ENCODE results near the gene RNF169.

RNF169 gene

GRCh38 chr11:74748211-74749126 lies at the start of gene RNF169:
Gene RNF169 (plus strand): TSS chr11:74748849. CDS start chr11:74748881, 32 bp downstream.
- no peaks in the 10 kb centered on the region for H3K36me3 ChIP-seq (ENCODE audit: insufficient read depth, low read length)
- peak within 1 kb of the TSS; percentile 82 for H3K27ac ChIP-seq (ENCODE audit: low read depth, low read length)
- H3K4me3 ChIP-seq (ENCODE audit: low read depth in 1 of 2, low read length in 2 of 2): peak within 1 kb of the TSS; percentile 79 to 82
- H3K9ac ChIP-seq (ENCODE audit: low read length): peak within 1 kb of the TSS; percentile 77
- no peaks in the 10 kb centered on the region for H3K27me3 ChIP-seq (ENCODE audit: control insufficient read depth in 1 of 2, insufficient read depth in 2 of 2, low read length in 2 of 2)
- H3K9me3 ChIP-seq (ENCODE audit: low read length): no peaks in the 10 kb centered on the region
- peaks cover 22% of the 10 kb centered on the region for H3K4me1 ChIP-seq (ENCODE audit: insufficient read depth, low read length)

GRCh38 chr11:74699615-74700396 lies 48.8 kb upstream of the RNF169 start:
- Histone ChIP-seq H3K27me3 (ENCODE audit: control insufficient read depth in 1 of 2, insufficient read depth in 2 of 2, low read length in 2 of 2) (no peaks in the 10 kb centered on the region), H3K9me3 (ENCODE audit: low read length) (no peaks in the 10 kb centered on the region), H3K4me3 (ENCODE audit: low read depth in 1 of 2, low read length in 2 of 2) (no peak overlapping the region), H3K36me3 (ENCODE audit: insufficient read depth, low read length) (no peaks in the 10 kb centered on the region), H3K27ac (ENCODE audit: low read depth, low read length) (no peak overlapping the region), H3K9ac (ENCODE audit: low read length) (no peak overlapping the region), H3K4me1 (ENCODE audit: insufficient read depth, low read length) (peaks cover 20% of the 10 kb centered on the region)

- no peak overlapping the region for H3K4me3 ChIP-seq (ENCODE audit: low read depth in 1 of 2, low read length in 2 of 2)
- H3K4me1 ChIP-seq (ENCODE audit: insufficient read depth, low read length): peaks cover 12% of the 10 kb centered on the region
- H3K36me3 ChIP-seq (ENCODE audit: insufficient read depth, low read length): no peaks in the 10 kb centered on the region
- no peaks in the 10 kb centered on the region for H3K9me3 ChIP-seq (ENCODE audit: low read length)
- no peak overlapping the region for H3K9ac ChIP-seq (ENCODE audit: low read length)
- H3K27ac ChIP-seq (ENCODE audit: low read depth, low read length): peak overlapping the region; percentile 24
- H3K27me3 ChIP-seq (ENCODE audit: control insufficient read depth in 1 of 2, insufficient read depth in 2 of 2, low read length in 2 of 2): no peaks in the 10 kb centered on the region
Measured at GRCh38 chr11:74701351-74701750, 47.3 kb upstream of the RNF169 start.

GRCh38 chr11:74702383-74703007 lies 46.2 kb upstream of the RNF169 start:
- Histone ChIP-seq H3K9me3 (ENCODE audit: low read length) (no peaks in the 10 kb centered on the region), H3K9ac (ENCODE audit: low read length) (no peak overlapping the region), H3K36me3 (ENCODE audit: insufficient read depth, low read length) (no peaks in the 10 kb centered on the region), H3K4me3 (ENCODE audit: low read depth in 1 of 2, low read length in 2 of 2) (no peak overlapping the region), H3K4me1 (ENCODE audit: insufficient read depth, low read length) (peaks cover under 1% of the 10 kb centered on the region), H3K27me3 (ENCODE audit: control insufficient read depth in 1 of 2, insufficient read depth in 2 of 2, low read length in 2 of 2) (no peaks in the 10 kb centered on the region), H3K27ac (ENCODE audit: low read depth, low read length) (no peak overlapping the region)

- no peak overlapping the region for H3K9ac ChIP-seq (ENCODE audit: low read length)
- no peak overlapping the region for H3K4me3 ChIP-seq (ENCODE audit: low read depth in 1 of 2, low read length in 2 of 2)
- no peak overlapping the region for H3K27ac ChIP-seq (ENCODE audit: low read depth, low read length)
- no peaks in the 10 kb centered on the region for H3K36me3 ChIP-seq (ENCODE audit: insufficient read depth, low read length)
- no peaks in the 10 kb centered on the region for H3K9me3 ChIP-seq (ENCODE audit: low read length)
- H3K27me3 ChIP-seq (ENCODE audit: control insufficient read depth in 1 of 2, insufficient read depth in 2 of 2, low read length in 2 of 2): no peaks in the 10 kb centered on the region
- no peaks in the 10 kb centered on the region for H3K4me1 ChIP-seq (ENCODE audit: insufficient read depth, low read length)
Measured at GRCh38 chr11:74703211-74703610, 45.4 kb upstream of the RNF169 start.

- Histone ChIP-seq H3K4me1 (ENCODE audit: insufficient read depth, low read length) (peaks cover 13% of the 10 kb centered on the region), H3K27me3 (ENCODE audit: control insufficient read depth in 1 of 2, insufficient read depth in 2 of 2, low read length in 2 of 2) (no peaks in the 10 kb centered on the region), H3K9me3 (ENCODE audit: low read length) (no peaks in the 10 kb centered on the region), H3K4me3 (ENCODE audit: low read depth in 1 of 2, low read length in 2 of 2) (no peak overlapping the region), H3K27ac (ENCODE audit: low read depth, low read length) (no peak overlapping the region), H3K36me3 (ENCODE audit: insufficient read depth, low read length) (peaks cover 8% of the 10 kb centered on the region), H3K9ac (ENCODE audit: low read length) (no peak overlapping the region)
Measured at GRCh38 chr11:74707182-74707581, 41.5 kb upstream of the RNF169 start.

GRCh38 chr11:74707602-74708510 lies 40.8 kb upstream of the RNF169 start:
- Histone ChIP-seq H3K27ac (ENCODE audit: low read depth, low read length) (no peak overlapping the region), H3K9ac (ENCODE audit: low read length) (no peak overlapping the region), H3K36me3 (ENCODE audit: insufficient read depth, low read length) (peaks cover 8% of the 10 kb centered on the region), H3K4me1 (ENCODE audit: insufficient read depth, low read length) (peaks cover 13% of the 10 kb centered on the region), H3K27me3 (ENCODE audit: control insufficient read depth in 1 of 2, insufficient read depth in 2 of 2, low read length in 2 of 2) (no peaks in the 10 kb centered on the region), H3K4me3 (ENCODE audit: low read depth in 1 of 2, low read length in 2 of 2) (no peak overlapping the region), H3K9me3 (ENCODE audit: low read length) (no peaks in the 10 kb centered on the region)

GRCh38 chr11:74709175-74709574 lies 39.5 kb upstream of the RNF169 start:
- Histone ChIP-seq H3K36me3 (ENCODE audit: insufficient read depth, low read length) (peaks cover 8% of the 10 kb centered on the region), H3K4me3 (ENCODE audit: low read depth in 1 of 2, low read length in 2 of 2) (no peak overlapping the region), H3K27ac (ENCODE audit: low read depth, low read length) (no peak overlapping the region), H3K4me1 (ENCODE audit: insufficient read depth, low read length) (peaks cover 13% of the 10 kb centered on the region), H3K27me3 (ENCODE audit: control insufficient read depth in 1 of 2, insufficient read depth in 2 of 2, low read length in 2 of 2) (no peaks in the 10 kb centered on the region), H3K9me3 (ENCODE audit: low read length) (no peaks in the 10 kb centered on the region), H3K9ac (ENCODE audit: low read length) (no peak overlapping the region)

GRCh38 chr11:74710281-74710938 lies 38.2 kb upstream of the RNF169 start:
- H3K27me3 ChIP-seq (ENCODE audit: control insufficient read depth in 1 of 2, insufficient read depth in 2 of 2, low read length in 2 of 2): no peaks in the 10 kb centered on the region
- H3K4me1 ChIP-seq (ENCODE audit: insufficient read depth, low read length): peaks cover 13% of the 10 kb centered on the region
- no peak overlapping the region for H3K4me3 ChIP-seq (ENCODE audit: low read depth in 1 of 2, low read length in 2 of 2)
- peaks cover 8% of the 10 kb centered on the region for H3K36me3 ChIP-seq (ENCODE audit: insufficient read depth, low read length)
- H3K27ac ChIP-seq (ENCODE audit: low read depth, low read length): no peak overlapping the region
- no peak overlapping the region for H3K9ac ChIP-seq (ENCODE audit: low read length)
- H3K9me3 ChIP-seq (ENCODE audit: low read length): no peaks in the 10 kb centered on the region

- Histone ChIP-seq H3K9me3 (ENCODE audit: low read length) (no peaks in the 10 kb centered on the region), H3K36me3 (ENCODE audit: insufficient read depth, low read length) (peaks cover 8% of the 10 kb centered on the region), H3K4me3 (ENCODE audit: low read depth in 1 of 2, low read length in 2 of 2) (no peak overlapping the region), H3K4me1 (ENCODE audit: insufficient read depth, low read length) (peaks cover 35% of the 10 kb centered on the region), H3K27ac (ENCODE audit: low read depth, low read length) (no peak overlapping the region), H3K9ac (ENCODE audit: low read length) (no peak overlapping the region), H3K27me3 (ENCODE audit: control insufficient read depth in 1 of 2, insufficient read depth in 2 of 2, low read length in 2 of 2) (no peaks in the 10 kb centered on the region)
Measured at GRCh38 chr11:74713686-74714085, 35.0 kb upstream of the RNF169 start.
